HG03103 (cell line): Measurements from ENCODE around the gene ADCK1.
"Not testable (repeated sequence)": the region's sequence is repeated elsewhere in the genome, so short reads cannot be mapped to it uniquely, and the experiment has no call there.

Experiments used
- ATAC-seq: cut with Tn5 transposase; IDR thresholded peaks from one replicate; pipeline ENCODE4 v1.9.1; 2021; ENCODE audit warnings: low read depth; ENCODE audit not compliant: unreplicated experiment

The ADCK1 gene

GRCh38 chr14:77799863-77800730, at the start of gene ADCK1:
Gene ADCK1, plus strand, starts transcription at chr14:77800109. Its CDS starts 18,870 bp downstream, at chr14:77818979.
- peak; percentile 90 for ATAC-seq

GRCh38 chr14:77752266-77752665, 47.6 kb upstream of the ADCK1 start:
- ATAC-seq = no peak

GRCh38 chr14:77752799-77753516, 47.0 kb upstream of the ADCK1 start:
- ATAC-seq = no peak

GRCh38 chr14:77760381-77761204, 39.3 kb upstream of the ADCK1 start, which contains the start of gene SNW1:
Gene SNW1, minus strand, starts transcription at chr14:77761156. Its CDS starts 29 bp downstream, at chr14:77761127.
- ATAC-seq = peak; percentile 91

GRCh38 chr14:77761205-77761931, 38.5 kb upstream of the ADCK1 start:
- peak; percentile 22 for ATAC-seq

- ATAC-seq = no peak
Measured at GRCh38 chr14:77763316-77763715, 36.6 kb upstream of the ADCK1 start.

- ATAC-seq = no peak
Measured at GRCh38 chr14:77763978-77764377, 35.9 kb upstream of the ADCK1 start.

- ATAC-seq = not testable (repeated sequence)
Measured at GRCh38 chr14:77768442-77769069, 31.4 kb upstream of the ADCK1 start.

- not testable (repeated sequence) for ATAC-seq
Measured at GRCh38 chr14:77773966-77774365, 25.9 kb upstream of the ADCK1 start.

GRCh38 chr14:77782202-77782601, 17.7 kb upstream of the ADCK1 start:
- ATAC-seq = no peak

GRCh38 chr14:77786148-77786547, 13.8 kb upstream of the ADCK1 start:
- no peak for ATAC-seq

- no peak for ATAC-seq
Measured at GRCh38 chr14:77790566-77791224, 9.2 kb upstream of the ADCK1 start.

GRCh38 chr14:77791225-77791600, 8.7 kb upstream of the ADCK1 start:
- no peak for ATAC-seq

- ATAC-seq = not testable (repeated sequence)
Measured at GRCh38 chr14:77793255-77793654, 6.7 kb upstream of the ADCK1 start.

GRCh38 chr14:77794357-77794756, 5.6 kb upstream of the ADCK1 start:
- no peak for ATAC-seq

- ATAC-seq = not testable (repeated sequence)
Measured at GRCh38 chr14:77799456-77799855, 453 bp upstream of the ADCK1 start.

- ATAC-seq = no peak
Measured at GRCh38 chr14:77800814-77801213, 905 bp downstream of the ADCK1 start.

- ATAC-seq = no peak
Measured at GRCh38 chr14:77804592-77804991, 4.7 kb downstream of the ADCK1 start.

GRCh38 chr14:77805706-77806105, 5.8 kb downstream of the ADCK1 start:
- ATAC-seq = no peak
